Omental fat pad (tissue), 4 donors: ENCODE measurements around the gene AMH. TPM values are rescaled to one million over a fixed set of nuclear protein-coding genes. Genes with fewer than 3 reads are reported as not detected.

ENCODE experiments used
- ATAC-seq: fragments of 150-250 bp; one replicate; pipeline ENCODE4 v1.9.1; 2016; ENCODE audit warnings: mild to moderate bottlenecking, moderate library complexity; ENCODE audit not compliant: low FRiP score
- DNase-seq: peaks from one replicate; pipeline ENCODE4 v3.0.0-alpha.2; 2019; ENCODE audit warnings: low spot score
- CTCF ChIP-seq, 3 donors: fragments of 450-650 bp; IDR thresholded peaks; one replicate each; pipeline ENCODE4 v1.5.1; 2016 to 2017; ENCODE audit warnings: antibody characterized with exemption in 3 of 3, mild to moderate bottlenecking in 3 of 3, moderate library complexity in 2 of 3
- total RNA-seq, 4 donors: library from RNA; depleted of rRNA; stranded (reverse); fragments of >200 nt; gene quantifications; one replicate each; pipeline ENCODE4 v1.1.0, GENCODE V29; 2016

AMH gene
- total RNA-seq, 4 donors from 2014 or later = 0.25 to 1.1 (median 0.72) TPM; not detected in 1

GRCh38 chr19:2207991-2208860, 40.9 kb upstream of the AMH start:
- no peak for TF ChIP-seq CTCF (IDR thresholded peaks at IDR 0.05)
- DNase-seq (no peak), ATAC-seq (no peak)

- ATAC-seq (no peak), DNase-seq (no peak)
These were observed 40.1 kb upstream of the AMH start for GRCh38 chr19:2208975-2209374.

GRCh38 chr19:2209408-2209807, 39.7 kb upstream of the AMH start:
- TF ChIP-seq CTCF (IDR thresholded peaks at IDR 0.05) = no peak
- DNase-seq = no peak
- no peak for ATAC-seq

More at GRCh38 chr19:2208975-2209374, 40.1 kb upstream of the AMH start:
- no peak for TF ChIP-seq CTCF (IDR thresholded peaks at IDR 0.05)

- ATAC-seq (no peak), DNase-seq (no peak)
- no peak for TF ChIP-seq CTCF (IDR thresholded peaks at IDR 0.05)
These were observed 38.9 kb upstream of the AMH start for GRCh38 chr19:2210206-2210605.

GRCh38 chr19:2210987-2211740, 38.0 kb upstream of the AMH start:
- no peak for TF ChIP-seq CTCF (IDR thresholded peaks at IDR 0.05)
- DNase-seq (no peak), ATAC-seq (no peak)

- ATAC-seq = no peak
- no peak for DNase-seq
- TF ChIP-seq CTCF (IDR thresholded peaks at IDR 0.05) = no peak
These were observed 36.0 kb upstream of the AMH start for GRCh38 chr19:2212861-2213711.
